ENCODE data around the gene FAM53C. TPM values are rescaled to one million over a fixed set of nuclear protein-coding genes. Genes with fewer than 3 reads are reported as not detected.
"Not testable (repeated sequence)": the region's sequence is repeated elsewhere in the genome, so short reads cannot be mapped to it uniquely, and the experiment has no call there.

Gene FAM53C
- total RNA-seq, 1 donor from 2014 or later = 24.1 TPM

DNA sequence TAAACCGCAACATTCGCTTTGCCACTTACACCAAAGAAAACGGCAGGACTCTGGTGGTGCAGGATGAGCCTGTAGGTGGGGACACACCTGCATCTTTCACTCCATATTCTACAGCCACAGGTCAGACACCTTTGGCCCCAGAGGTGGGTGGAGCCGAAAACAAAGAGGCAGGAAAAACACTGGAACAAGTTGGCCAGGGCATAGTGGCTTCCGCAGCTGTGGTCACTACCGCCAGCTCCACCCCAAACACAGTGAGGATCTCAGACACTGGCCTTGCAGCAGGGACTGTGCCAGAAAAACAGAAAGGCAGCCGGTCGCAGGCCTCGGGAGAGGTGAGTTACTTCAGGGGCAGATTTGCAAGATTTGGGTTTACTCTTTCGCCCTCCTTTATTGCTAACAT is 48.2 kb downstream of the FAM53C start:
- no peak overlapping the region for H3K4me3 Mint-ChIP-seq
- no peaks in the 10 kb centered on the region for H3K27me3 Mint-ChIP-seq
- no peaks in the 10 kb centered on the region for H3K4me1 Mint-ChIP-seq
- intact Hi-C loops (cut with micrococcal nuclease) = no loop called here
- DNase-seq = no peak
- peaks cover 45% of the 10 kb centered on the region for H3K36me3 Mint-ChIP-seq (ENCODE audit: low read depth)
- H3K27ac Mint-ChIP-seq = no peak overlapping the region
- H3K9me3 Mint-ChIP-seq = no peaks in the 10 kb centered on the region

DNA sequence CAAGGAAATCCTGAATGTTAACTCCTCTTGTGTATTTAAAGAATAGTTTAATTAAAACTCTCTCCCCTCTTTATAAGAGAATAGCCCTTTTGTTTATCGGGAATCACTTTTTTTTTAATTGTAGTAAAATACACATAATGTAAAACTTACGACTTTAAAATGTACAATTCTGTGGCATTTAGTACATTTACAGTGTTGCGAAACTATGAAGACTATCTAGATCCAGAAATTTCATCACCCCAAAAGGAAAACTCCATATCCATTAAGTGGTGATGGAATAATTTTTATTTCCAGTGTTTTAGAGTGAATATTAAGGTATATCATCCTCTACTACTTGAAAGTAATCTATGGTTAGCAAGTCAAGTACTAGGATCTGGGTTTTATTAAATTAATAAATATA is 51.3 kb downstream of the FAM53C start:
- no peak overlapping the region for H3K4me3 Mint-ChIP-seq
- no peak for DNase-seq
- intact Hi-C loops (cut with micrococcal nuclease) = no loop called here
- peaks cover 43% of the 10 kb centered on the region for H3K36me3 Mint-ChIP-seq (ENCODE audit: low read depth)
- no peak overlapping the region for H3K27ac Mint-ChIP-seq
- H3K4me1 Mint-ChIP-seq = no peaks in the 10 kb centered on the region
- H3K9me3 Mint-ChIP-seq = no peaks in the 10 kb centered on the region
- H3K27me3 Mint-ChIP-seq = no peaks in the 10 kb centered on the region

DNA sequence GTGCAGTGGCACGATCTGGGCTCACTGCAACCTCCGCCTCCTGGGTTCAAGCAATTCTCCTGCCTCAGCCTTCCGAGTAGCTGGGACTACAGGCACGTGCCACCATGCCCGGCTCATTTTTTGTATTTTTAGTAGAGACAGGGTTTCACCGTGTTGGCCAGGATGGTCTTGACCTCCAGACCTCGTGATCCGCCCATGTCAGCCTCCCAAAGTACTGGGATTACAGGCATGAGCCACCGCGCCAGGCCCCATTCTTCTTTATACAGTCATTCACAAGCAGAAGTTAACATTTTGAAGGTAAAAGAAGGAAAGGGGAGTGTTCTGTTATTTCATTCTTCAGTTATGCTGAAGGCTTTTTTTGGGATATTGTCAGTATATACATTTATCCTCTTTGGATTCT is 51.8 kb downstream of the FAM53C start:
- H3K4me3 Mint-ChIP-seq; H3K27me3 Mint-ChIP-seq; DNase-seq; H3K4me1 Mint-ChIP-seq; intact Hi-C loops (cut with micrococcal nuclease); H3K9me3 Mint-ChIP-seq; H3K27ac Mint-ChIP-seq: not testable (repeated sequence)
- H3K36me3 Mint-ChIP-seq (ENCODE audit: low read depth) = peaks cover 48% of the 10 kb centered on the region

DNA sequence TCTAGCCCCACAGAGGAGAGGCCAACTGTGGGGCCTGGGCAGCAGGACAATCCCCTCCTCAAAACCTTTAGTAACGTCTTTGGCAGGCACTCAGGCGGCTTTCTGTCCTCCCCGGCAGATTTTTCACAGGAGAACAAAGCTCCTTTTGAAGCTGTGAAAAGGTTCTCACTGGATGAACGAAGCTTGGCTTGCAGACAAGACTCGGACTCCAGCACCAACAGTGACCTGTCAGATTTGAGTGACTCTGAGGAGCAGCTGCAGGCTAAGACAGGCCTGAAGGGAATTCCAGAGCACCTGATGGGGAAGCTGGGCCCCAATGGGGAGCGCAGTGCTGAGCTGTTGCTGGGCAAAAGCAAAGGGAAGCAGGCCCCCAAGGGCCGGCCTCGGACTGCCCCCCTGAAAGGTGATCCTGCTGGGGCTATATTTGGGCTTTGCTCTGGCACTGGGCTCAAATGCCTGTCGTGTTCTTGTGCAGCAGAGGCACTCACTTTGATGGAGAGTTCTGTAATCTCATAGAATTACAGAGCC is 53.9 kb downstream of the FAM53C start:
- Mint-ChIP-seq H3K9me3 (no peaks in the 10 kb centered on the region), H3K4me3 (no peak overlapping the region), H3K27ac (no peak overlapping the region), H3K27me3 (no peaks in the 10 kb centered on the region), H3K36me3 (ENCODE audit: low read depth) (peaks cover 45% of the 10 kb centered on the region), H3K4me1 (no peaks in the 10 kb centered on the region)
- DNase-seq = no peak
- intact Hi-C loops (cut with micrococcal nuclease) = no loop called here

Other genes with a start within 250 kb of the FAM53C start
- gene NME5, start 198.8 kb upstream of the FAM53C start, total RNA-seq = not detected in 2 replicates
- 53.6 and 61.1 TPM in 2 replicates for gene BRD8, start 159.6 kb upstream of the FAM53C start, total RNA-seq
- gene KIF20A, start 159.2 kb upstream of the FAM53C start, total RNA-seq = 18.0 and 19.7 TPM in 2 replicates
- 46.6 and 47.9 TPM in 2 replicates for gene CDC23, start 124.9 kb upstream of the FAM53C start, total RNA-seq
- not detected in 2 replicates for gene GFRA3, start 63.6 kb upstream of the FAM53C start, total RNA-seq
- gene CDC25C, start 6.5 kb upstream of the FAM53C start, total RNA-seq = 6.7 and 7.9 TPM in 2 replicates
- gene KDM3B, start 14.4 kb downstream of the FAM53C start, total RNA-seq = 48.7 and 52.7 TPM in 2 replicates
- 3.5 and 4.6 TPM in 2 replicates for gene REEP2, start 100.8 kb downstream of the FAM53C start, total RNA-seq
- 53.4 and 54.6 TPM in 2 replicates for gene EGR1, start 127.2 kb downstream of the FAM53C start, total RNA-seq
- gene ETF1, start 205.0 kb downstream of the FAM53C start, total RNA-seq = 200 and 205 TPM in 2 replicates
- gene HSPA9, start 237.1 kb downstream of the FAM53C start, total RNA-seq = 415 and 430 TPM in 2 replicates

Measured in activated CD4-positive, alpha-beta T cell treated with anti-CD3 and anti-CD28 coated beads, Interleukin-2, amount 10 ng/mL, durations not matched to agents 24 days and 14 days (primary cell).